GM18909 (cell line): Measurements from ENCODE around the gene MEF2D.

Experiments
- ATAC-seq: cut with Tn5 transposase; IDR thresholded peaks from one replicate; pipeline ENCODE4 v1.9.1; 2021; ENCODE audit warnings: mild to moderate bottlenecking; ENCODE audit not compliant: unreplicated experiment, poor library complexity

Gene MEF2D

DNA sequence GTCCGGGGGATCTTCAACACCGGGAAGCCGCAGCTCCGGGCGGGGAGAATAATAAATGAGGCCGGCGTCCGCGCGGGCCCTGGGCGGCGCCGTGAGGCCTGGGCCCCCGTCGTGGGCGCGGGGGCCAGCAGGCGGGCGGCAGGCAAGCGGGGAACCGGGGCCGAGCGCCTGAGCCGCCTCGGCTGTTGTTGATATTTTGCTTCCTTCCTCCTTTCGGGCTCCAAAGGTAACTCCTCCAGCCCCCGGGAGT is at the start of gene MEF2D:
Gene MEF2D (minus strand): TSS at position 233 of the 250 bp plus-strand sequence. CDS start 17,483 bp downstream, outside the sequence.
- ATAC-seq = peak; percentile 1

DNA sequence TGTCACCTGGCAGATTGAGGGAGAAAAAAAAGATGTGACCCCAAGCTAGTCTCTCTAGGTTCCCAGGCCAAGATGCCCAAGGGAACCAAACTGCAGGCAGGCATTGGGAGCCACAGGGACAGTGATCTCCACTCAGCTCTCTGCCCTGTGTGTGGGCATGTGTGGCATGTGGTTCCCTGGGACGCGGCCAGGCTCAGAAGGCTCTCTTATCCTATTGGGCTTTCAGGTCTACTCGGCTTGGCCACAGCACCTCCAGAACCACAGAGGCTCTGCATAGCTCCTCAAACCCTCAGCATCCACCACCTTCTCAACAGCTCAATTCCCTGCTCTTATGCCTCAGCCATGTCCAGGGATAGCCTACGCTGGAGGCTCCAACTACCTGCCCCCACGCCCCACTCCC is 49.8 kb upstream of the MEF2D start:
- ATAC-seq = no peak

DNA sequence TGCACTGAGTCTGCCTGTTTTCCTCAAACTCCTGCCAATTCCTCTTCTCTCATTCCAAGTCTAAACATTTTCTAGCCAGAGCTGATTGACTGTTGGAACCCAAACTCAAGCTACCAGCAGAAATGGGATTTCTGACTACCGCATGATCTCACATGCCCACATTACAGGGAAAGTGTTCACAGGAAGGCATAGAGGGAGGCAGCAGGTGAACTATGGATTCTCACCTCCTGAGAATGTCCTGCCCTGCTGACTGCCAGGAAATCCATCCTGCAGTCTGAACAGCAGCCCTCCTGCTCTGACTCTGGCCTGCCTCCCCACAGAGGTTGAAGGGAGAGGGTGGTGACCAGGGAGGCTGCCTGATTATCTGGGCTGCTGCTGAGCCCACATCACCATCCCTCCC is 49.3 kb upstream of the MEF2D start:
- no peak for ATAC-seq

DNA sequence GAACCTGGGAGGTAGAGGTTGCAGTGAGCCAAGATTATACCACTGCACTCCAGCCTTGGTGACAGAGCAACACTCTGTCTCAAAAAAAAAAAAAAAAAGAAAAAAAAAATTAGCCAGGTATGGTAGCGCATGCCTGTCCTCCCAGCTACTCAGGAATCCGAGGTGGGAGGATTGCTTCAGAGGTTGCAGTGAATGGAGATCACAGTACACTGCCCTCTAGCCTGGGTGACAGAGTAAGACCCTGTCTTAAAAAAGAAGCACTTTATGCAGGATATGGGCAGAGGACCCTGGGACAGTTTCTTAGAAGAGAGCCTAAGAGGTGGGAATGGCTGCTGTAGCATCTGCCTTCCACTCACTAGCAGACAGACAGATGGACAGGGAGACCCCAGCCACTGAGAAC is 48.8 kb upstream of the MEF2D start:
- ATAC-seq = no peak

DNA sequence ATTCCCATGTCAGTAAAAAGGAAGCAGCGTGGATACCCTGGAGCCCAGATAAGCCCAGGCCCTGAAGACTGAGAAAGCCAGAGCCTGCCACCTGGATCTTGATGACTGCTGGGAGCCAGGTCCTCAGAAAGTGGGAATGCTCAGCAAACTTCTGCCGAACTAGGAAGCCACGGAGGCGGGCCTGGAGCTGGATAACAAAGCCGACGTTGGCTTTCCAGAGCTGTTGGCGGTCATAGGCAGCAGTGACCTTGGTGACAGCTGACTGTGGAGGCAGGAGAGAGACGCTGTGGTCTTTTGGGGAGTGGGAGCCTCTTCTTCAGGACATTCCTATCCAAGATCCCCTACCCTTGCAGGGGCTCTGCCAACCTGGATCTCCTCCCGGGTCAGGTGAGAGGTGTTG is 47.4 kb upstream of the MEF2D start:
- ATAC-seq = no peak

DNA sequence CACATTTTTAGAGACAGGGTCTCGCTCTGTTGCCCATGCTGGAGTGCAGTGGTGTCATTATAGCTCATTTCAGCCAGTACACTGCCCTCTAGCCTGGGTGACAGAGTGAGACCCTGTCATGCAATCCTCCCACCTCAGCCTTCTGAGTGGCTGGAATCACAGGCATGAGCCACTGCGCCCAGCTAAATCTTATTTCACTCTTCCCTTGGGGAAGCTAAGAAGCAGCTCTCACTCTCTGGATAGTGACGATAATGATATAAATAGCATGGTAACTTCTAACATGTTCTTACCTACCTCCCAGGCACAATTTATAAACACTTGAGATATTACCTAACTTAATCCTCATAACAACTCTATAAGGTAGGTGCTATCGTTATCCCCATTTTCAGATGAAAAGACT is 46.9 kb upstream of the MEF2D start:
- no peak for ATAC-seq

DNA sequence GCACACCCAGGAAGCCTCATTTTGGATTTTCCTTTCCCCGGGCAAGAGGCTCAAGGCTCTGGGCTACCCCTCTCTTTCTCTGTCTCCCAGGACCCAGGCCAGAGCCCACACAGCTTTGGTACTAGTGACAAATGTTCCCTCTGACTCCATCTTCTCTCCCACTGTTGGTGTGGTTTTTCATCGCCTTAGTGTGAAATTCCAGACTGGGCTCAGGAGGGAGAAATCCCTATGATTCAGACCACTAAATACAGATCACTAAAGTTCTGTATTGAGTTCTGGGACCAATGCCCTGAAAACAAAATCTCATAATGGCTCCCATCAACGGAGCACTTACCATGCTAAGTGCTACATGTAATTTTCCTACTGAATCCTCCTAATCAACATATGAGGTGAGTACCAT is 45.7 kb upstream of the MEF2D start:
- ATAC-seq = no peak

DNA sequence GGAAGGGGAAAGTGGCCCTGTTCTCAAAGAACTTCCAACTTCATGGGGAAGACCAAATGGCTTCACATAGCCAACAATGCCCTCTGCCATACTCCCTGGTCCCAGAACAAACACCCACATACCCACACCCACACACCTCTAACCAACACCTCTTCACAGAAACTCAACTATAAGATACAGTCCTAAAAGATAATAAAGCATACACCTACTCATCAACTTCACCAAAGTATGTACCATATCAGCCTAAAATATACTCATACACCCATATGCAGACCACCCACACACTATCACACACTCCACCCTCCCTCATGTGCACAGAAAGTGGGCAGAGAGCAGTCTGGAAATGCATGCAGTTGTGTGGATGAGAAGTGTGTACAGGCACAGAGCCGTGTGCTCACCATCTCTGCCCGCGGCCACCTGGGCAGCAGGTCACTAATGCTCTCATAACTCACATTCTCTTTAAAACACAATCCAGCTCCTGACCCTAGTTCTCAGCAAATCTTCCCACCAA is 44.1 kb upstream of the MEF2D start:
- no peak for ATAC-seq

DNA sequence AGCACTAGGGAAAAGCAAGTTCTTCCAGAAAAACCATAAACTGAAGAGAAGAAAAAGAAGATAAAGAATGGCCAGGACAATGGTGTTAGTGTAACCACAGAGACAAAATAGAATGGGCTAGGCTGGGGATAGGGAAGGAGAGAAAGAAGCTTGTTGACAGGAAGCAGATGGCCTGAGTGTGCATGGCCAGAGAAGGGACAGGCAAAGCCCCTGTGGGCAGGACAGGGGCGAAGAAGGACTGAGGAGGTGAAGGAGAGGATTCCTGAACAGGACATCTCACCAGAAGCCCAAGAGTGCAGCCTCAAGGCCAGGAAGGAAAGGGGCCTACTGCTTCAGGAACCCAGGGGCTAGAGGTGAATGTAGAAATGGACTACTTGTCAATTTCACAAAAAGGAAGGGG is 42.5 kb upstream of the MEF2D start:
- ATAC-seq = no peak

DNA sequence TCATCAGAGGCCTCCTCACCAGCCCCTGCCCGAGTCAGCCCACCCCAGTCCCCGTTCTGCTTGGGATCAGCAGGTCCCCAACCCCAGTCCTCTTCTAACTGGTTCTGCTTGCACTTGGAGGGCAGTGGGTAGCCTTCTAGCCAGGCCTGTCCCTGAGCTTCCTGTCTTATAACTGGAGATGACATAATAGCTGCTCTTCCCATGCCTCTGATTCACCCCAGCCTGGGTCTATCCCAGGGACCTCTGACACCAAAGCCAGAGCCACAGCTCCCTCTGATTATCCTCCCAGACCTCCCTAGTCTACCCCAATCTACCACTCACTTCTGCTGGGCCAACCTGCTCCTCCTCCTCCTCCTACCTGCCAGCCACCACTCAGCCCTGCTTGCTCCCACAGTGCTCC is 40.4 kb upstream of the MEF2D start:
- no peak for ATAC-seq

DNA sequence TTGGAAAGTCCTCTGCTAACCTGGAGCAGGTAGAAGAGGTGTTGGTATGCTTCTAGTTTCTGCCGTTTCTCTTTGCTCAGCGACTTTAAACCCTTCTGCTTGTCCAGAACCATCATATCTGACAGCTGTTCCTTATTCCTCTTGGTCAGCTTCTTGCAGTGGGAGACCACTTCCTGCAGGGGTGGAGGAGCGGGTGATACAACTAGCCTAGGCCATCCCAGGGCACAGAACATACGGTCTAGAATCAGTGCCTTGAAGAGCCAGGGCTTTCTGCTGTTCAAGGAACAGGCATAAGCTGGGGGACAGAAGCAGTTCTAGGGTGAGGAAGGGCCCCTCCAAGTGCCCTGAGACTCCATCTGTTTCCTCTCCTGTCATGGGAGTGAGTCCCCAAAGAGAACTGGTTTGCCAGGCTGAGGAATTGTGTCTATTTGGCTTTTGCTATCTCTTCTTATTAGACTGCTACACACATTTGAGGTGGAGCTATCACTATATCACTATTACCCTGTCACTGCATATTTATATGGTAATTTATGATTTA is 39.3 kb upstream of the MEF2D start:
- no peak for ATAC-seq

DNA sequence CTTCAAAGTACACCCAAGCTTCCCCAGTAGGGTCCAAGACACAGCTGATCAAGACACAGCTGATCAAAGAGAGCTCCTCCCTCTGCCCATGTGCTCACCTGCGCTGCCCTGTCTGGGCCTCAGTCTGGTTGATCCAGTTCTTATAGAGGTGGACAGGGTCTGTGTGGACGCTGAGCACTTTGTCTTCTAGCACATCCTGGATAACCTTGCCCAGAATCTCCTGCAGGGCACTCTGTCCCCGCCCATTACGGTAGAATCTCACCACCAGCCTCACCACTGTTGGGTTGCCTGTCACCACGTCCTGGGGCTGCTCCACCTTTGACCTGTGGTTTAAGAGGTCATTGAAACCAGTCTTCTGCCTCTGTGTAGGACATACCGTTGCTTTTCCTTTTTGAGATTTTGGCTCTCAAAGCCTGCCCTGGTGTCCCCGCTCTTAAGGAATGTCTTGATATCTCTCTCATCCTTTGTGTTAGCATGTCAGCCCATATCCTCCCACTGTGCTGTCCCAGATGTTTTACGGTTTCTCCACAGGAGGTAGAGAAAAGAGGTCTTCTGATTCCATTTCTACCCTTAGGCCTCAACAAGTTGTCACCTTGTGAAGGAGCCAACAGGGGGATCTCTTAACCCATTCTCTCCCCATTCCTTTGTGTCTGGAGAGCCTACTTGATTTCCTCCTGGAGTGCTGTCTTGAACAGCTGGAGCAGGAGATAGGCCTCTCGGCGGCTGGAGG is 38.3 kb upstream of the MEF2D start:
- no peak for ATAC-seq

DNA sequence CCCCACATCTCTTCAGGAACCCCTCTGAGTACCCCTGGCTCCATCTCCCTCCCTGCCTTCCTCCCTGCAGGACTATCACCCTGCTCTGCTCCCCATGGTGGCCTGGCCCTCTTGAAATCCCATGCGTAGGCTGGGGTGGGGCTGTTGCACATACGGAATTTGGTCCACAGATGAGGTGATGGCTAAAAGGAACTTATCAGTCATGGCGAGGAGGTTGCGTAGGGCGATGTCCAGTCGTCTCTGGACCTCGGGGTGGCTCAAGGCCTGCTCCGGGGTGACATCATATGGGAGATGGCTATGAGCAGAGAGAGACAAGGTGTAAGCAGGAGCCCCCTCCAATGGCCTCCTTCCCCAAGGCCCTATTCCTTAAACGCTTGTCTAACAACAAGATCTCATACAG is 36.5 kb upstream of the MEF2D start:
- no peak for ATAC-seq

DNA sequence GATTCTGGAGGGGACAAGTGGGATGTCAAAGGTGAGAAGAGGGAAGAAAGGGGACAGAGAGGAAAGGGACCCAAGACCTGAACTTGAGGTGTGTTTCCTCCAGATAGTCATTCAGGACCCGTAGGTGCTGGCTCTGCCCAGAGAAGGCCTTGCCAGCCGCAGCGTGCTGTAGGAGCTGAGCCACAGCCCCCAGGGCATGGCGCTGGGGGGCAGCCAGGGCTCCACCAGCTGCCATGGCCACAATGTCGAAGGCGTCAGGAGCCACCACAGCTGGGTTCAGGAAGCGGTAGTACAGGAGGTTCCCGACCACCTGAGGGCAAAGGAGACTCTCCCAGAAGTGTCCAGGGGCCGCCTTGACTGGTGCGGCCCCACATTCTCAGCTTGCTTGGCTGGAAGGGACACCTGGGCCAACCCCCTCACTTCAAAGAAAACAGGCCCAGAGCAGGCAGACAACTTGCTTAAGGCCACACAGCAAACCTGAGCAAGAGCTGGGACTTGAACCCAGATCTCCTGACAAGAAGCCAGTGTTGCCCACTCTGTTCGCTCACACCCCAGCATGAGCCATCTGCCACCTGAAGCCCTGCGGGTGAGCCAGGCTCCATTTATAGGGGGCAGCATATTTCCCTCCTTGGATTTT is 34.0 kb upstream of the MEF2D start:
- ATAC-seq = no peak

DNA sequence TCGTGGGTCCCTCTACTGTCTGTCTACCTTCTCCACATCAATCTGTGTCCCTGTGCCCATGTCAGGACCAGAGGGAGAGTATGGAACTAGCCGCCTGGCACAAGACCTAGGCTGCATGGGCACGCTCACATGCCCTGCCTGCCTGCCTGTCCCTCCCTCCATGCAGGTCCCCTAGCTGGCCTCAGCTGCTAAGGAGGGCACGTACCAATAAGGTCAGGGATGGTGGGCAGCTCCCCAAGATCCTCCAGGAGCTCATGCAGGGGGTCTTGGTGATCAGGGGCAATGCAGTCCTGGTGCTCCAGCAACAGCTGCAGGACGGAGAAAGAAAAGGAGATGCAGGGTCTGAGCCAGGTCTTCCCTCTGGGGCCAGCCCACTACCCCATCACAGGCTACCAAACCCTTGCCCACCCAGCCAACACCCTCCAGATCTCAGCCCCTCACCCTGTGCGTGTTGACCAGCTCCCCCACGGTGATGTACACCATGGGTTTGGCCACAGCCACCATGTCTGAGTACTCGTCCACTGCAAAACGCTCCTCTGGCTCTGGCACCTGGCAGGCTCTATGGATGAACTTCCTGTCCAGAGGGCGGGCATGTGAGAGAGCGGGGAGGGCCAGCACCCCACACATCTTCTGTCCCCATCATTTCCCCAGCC is 33.1 kb upstream of the MEF2D start:
- no peak for ATAC-seq

DNA sequence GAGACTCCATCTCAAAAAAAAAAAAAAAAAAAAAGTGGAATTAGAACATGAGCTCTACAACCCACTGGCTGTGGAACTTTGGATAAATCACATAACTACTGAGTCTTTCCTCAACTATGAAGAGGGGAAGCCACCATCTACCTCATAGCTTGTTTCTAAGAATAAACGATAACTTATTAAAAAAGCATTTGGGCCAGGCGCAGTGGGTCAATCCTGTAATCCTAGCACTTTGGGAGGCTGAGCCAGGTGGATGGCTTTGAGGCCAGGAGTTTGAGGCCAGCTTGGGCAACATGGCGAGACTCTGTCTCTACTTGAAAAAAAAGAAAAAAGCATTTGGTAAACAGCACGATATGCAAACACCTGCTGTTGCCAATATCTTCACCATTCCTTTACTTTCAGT is 31.8 kb upstream of the MEF2D start:
- no peak for ATAC-seq

DNA sequence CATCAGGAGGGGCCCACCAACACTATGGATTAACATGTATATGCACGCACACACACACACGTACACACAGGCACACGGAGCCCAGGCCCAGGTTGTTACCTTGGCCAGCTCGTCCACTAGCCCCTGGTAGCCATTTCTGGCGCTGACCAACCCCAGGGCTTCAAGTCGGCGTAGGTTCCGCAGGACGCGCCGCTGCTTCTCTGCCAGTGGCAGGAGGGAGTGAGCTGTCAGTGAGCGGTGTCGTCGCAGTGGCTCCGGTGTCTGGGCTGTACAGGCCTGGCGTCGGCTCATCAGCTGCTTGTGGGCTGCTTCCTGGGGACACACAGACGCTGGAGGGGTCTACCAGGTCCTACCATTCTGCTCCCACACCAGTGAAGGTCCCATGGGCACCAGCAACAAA is 29.4 kb upstream of the MEF2D start:
- no peak for ATAC-seq

DNA sequence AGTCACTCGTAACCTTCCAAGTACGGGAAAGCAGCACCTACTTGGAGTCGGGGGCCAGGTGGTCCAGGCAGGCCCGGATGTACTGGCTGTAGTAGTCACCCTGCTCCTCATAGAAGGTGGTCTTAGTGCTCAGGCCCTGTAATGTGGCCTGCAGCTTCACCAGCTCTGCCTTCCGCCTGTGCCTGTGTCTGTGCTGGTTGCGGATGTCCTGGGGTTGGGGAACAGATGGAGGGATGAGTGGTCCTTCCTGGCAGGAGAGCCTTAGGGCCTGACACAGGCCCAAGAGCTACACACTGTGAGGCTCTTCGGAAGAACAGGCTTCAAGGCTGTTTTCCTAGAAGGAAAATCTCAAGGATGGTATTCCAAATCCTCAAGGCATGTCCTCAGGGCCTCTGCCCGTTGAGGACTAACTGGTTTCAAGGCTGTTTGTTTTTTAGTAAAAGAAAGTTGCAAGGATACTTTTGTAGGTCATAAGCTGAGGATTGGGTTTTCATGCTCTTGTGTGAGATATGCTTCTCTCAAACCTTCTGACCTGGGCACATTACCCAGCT is 28.4 kb upstream of the MEF2D start:
- ATAC-seq = no peak

DNA sequence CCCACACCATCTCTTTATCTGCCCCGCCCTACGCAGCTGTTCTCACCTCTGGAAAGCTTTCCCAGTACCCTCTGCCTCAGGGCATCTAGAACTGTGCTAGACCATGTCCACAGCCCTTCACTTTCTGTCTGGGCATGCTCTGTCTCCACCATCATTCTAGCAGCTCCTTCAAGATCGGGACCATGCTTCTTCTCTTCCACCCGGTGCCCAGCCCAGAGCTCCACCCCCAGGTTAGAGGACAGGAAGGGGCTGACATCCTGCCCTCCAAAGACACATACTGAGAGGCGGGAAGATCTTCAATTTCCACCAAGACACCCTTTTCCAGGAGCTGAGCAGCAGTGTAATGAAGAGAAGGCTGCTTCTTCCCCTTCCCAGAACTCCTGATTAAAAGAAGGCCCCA is 27.7 kb upstream of the MEF2D start:
- ATAC-seq = no peak

DNA sequence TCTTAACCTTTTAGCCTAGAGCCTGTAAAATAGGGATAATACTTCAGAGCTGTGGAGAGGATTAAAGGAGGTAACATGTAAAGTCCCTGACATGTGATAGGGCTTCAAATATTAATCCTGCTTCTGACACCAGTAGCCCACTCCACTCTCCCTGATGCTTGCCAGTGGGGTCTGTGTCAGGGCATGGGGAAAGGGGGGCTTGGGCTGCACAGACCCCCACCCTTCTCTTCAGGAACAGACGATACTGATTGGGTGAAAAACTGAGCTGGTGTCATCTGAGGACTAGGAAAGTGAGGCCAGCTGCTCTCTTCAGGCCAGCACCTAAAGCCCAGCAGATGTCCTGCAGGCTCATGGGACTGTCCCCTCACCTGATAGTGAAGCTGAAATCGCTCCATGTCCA is 27.0 kb upstream of the MEF2D start:
- ATAC-seq = no peak

DNA sequence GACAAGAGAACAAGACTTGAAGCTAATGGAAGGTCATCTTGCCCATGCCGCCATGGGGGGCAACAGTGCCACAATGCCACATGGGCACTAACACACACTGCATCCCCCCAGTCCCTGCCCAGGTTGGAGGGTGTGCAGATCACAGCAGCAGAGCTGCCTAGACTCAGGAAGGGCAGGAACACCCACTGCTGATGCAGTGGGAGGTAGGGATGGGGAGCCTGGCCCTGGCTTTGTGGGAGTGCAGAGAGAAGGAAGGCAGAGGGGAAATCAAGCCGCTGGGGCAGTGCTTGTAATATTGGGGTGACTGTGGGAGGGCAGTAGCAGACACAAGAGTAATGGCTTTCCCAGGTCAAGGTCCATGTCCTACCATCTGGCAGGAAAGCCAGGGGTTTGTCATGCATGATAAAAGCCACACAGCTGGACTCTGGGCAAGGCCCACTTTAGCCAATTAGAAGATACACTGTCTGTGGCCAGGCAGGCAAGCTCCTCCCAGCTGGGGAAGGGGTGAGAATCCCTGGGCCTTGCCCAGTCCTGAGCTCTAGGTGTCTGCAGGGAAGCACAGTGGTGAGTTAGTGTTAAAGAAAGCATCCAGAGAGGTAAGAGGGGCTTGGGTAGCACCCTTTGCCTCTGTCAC is 25.4 kb upstream of the MEF2D start:
- no peak for ATAC-seq
